A673 (cell line): ENCODE data around the gene ARHGAP26.

Experiments
- EZH2 ChIP-seq: fragments of 200-600 bp; sonication (generic); IDR thresholded peaks from 2 replicates; pipeline ENCODE4 v1.6.1; 2017; ENCODE audit warnings: borderline replicate concordance, low read depth, mild to moderate bottlenecking, mixed read lengths, antibody characterized with exemption, low read length; ENCODE audit not compliant: poor library complexity, severe bottlenecking
- TF ChIP-seq, protein P1 (sequence below): fragments of 300-800, 200-600 bp; sonication (generic); conservative IDR thresholded peaks from 2 replicates; pipeline ENCODE4 v1.5.1; 2017; ENCODE audit warnings: low read depth, mild to moderate bottlenecking, antibody characterized with exemption, low read length, moderate library complexity, mixed read lengths

DNA sequence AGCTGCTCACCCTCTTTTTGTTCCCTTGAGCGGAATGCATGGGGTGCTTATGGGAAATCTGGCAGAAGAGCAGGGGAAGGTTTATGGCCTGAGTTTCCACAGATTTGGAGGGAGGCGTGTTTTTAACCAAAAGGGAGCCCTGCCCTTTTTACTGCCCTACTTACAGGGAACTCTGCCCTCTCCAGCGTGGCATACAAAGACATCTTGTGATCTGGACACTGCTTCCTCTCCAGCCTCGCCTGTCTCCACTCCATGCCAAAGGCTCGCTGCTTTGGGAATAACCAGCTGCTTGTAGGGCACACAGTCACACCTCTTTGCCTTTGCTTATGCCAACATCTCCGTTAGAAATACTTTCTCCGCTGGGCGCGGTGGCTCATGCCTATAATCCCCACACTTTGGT, 314.2 kb downstream of the ARHGAP26 start:
- TF ChIP-seq, protein P1, sequence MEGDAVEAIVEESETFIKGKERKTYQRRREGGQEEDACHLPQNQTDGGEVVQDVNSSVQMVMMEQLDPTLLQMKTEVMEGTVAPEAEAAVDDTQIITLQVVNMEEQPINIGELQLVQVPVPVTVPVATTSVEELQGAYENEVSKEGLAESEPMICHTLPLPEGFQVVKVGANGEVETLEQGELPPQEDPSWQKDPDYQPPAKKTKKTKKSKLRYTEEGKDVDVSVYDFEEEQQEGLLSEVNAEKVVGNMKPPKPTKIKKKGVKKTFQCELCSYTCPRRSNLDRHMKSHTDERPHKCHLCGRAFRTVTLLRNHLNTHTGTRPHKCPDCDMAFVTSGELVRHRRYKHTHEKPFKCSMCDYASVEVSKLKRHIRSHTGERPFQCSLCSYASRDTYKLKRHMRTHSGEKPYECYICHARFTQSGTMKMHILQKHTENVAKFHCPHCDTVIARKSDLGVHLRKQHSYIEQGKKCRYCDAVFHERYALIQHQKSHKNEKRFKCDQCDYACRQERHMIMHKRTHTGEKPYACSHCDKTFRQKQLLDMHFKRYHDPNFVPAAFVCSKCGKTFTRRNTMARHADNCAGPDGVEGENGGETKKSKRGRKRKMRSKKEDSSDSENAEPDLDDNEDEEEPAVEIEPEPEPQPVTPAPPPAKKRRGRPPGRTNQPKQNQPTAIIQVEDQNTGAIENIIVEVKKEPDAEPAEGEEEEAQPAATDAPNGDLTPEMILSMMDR = no peak
- no peak for TF ChIP-seq EZH2
